Stomach (tissue), 9 donors: Measurements from ENCODE around the gene ZBTB43. TPM values are rescaled to one million over a fixed set of nuclear protein-coding genes. Genes with fewer than 3 reads are reported as not detected.

Source experiments
- DNase-seq, 2 donors: peaks; one replicate each; pipeline versions ENCODE4 v3.0.0 to v3.0.0-alpha.2; 2013 to 2019
- H3K27ac ChIP-seq, 5 donors: fragments of 200-600 bp in 4 of 5; sonication (generic) in 4 of 5; one replicate each; pipeline ENCODE4 v1.5.1; 2013 to 2019; ENCODE audit warnings: mild to moderate bottlenecking in 1 of 5, moderate library complexity in 1 of 5
- H3K27me3 ChIP-seq, 3 donors: fragments of 200-600 bp; sonication (generic); one replicate each; pipeline ENCODE4 v1.5.1; 2017 to 2019; ENCODE audit warnings: mixed run types in 1 of 3
- H3K36me3 ChIP-seq, 4 donors: fragments of 200-600 bp; sonication (generic); 1 replicate in 3 of 4; 2 replicates in 1 of 4; pipeline ENCODE4 v1.5.1; 2016 to 2019
- H3K4me1 ChIP-seq, 4 donors: fragments of 200-600 bp; sonication (generic); one replicate each; pipeline ENCODE4 v1.5.1; 2016 to 2019
- H3K4me3 ChIP-seq, 4 donors: fragments of 200-600 bp; sonication (generic) in 3 of 4; one replicate each; pipeline ENCODE4 v1.5.1; 2016 to 2019; ENCODE audit warnings: mild to moderate bottlenecking in 1 of 4
- H3K9me3 ChIP-seq, 4 donors: fragments of 200-600 bp; sonication (generic); one replicate each; pipeline ENCODE4 v1.5.1; 2016 to 2019
- CTCF ChIP-seq, 7 experiments: fragments of 450-650 bp in 4 of 7; fragments of 200-600 bp in 3 of 7; sonication (generic) in 3 of 7; IDR thresholded peaks; one replicate each; pipeline ENCODE4 v1.5.1; 2016 to 2019; ENCODE audit warnings: antibody characterized with exemption in 7 of 7, control low read depth in 2 of 7, mild to moderate bottlenecking in 1 of 7
- EP300 ChIP-seq: sonication (generic); formaldehyde crosslinking; IDR thresholded peaks from one replicate; pipeline ENCODE4 v1.6.1; 2017; ENCODE audit warnings: antibody characterized with exemption
- POLR2A ChIP-seq, 4 donors: fragments of 450-650 bp; IDR thresholded peaks; one replicate each; pipeline ENCODE4 v1.6.1; 2016; ENCODE audit warnings: antibody characterized with exemption in 4 of 4, control low read depth in 2 of 4, mild to moderate bottlenecking in 1 of 4, moderate library complexity in 1 of 4
- POLR2AphosphoS5 ChIP-seq, 3 donors: sonication (generic); formaldehyde crosslinking; IDR thresholded peaks; one replicate each; pipeline ENCODE4 v1.6.1; 2016; ENCODE audit warnings: antibody characterized with exemption in 3 of 3
- WGBS, 5 donors: extraction: QIAGEN DNeasy Blood & Tissue Kit in 3 of 5; methylation state at CpG; one replicate each; pipeline versions ENCODE4 v1.1.5 to v1.1.7; 2013 to 2018; 5-methylcytosine and 5-hydroxymethylcytosine counted together
- intact Hi-C: fragments of 100-400 bp; cut with DNase I; formaldehyde crosslinking; loops from one replicate; pipeline ENCODE4 v1.15.1; 2023; ENCODE audit warnings: low total_unique reads
- polyA plus RNA-seq, 3 donors: library from polyadenylated mRNA; stranded (reverse); fragments of 200-250 nt; gene quantifications; one replicate each; pipeline ENCODE4 v1.2.3, GENCODE V29; 2013
- total RNA-seq, 5 donors: library from RNA; depleted of rRNA; stranded (reverse); fragments of >200 nt; gene quantifications; one replicate each; pipeline versions ENCODE4 v1.1.0 to v1.2.3, GENCODE V29; 2014 to 2016
- donor health status: healthy with polysubstance abuse.
- donor health status: Bipolar disorder and iron deficiency.
- donor health status: healthy.

Gene ZBTB43
- total and polyA plus RNA-seq, 8 donors: 1.8 to 114 (median 6.6) TPM

GRCh38 chr9:126842977-126843799, 38.3 kb downstream of the ZBTB43 start:
- intact Hi-C loops: no loop called here
- WGBS, 5 donors: 74 to 80% (median 77%) methylated on average over 10 of the region's 10 CpGs
- TF ChIP-seq EP300 (no peak), CTCF (IDR thresholded peaks at IDR 0.05) (no peak), POLR2A (IDR thresholded peaks at IDR 0.05) (no peak), POLR2AphosphoS5 (IDR thresholded peaks at IDR 0.05) (no peak)
- H3K9me3 ChIP-seq: no peaks in the 10 kb centered on the region
- no peak overlapping the region for H3K27ac ChIP-seq
- no peaks in the 10 kb centered on the region for H3K27me3 ChIP-seq
- DNase-seq: peak in 1 of 2 donors; percentile 23
- H3K4me1 ChIP-seq: peaks cover 0 to 9% (median 4%) of the 10 kb centered on the region in 4 donors
- H3K36me3 ChIP-seq: peaks cover 0 to 15% (median 13%) of the 10 kb centered on the region in 4 donors
- no peak overlapping the region for H3K4me3 ChIP-seq

GRCh38 chr9:126844085-126844484, 39.2 kb downstream of the ZBTB43 start:
- TF ChIP-seq POLR2A (IDR thresholded peaks at IDR 0.05): no peak
- Histone ChIP-seq H3K4me3 (no peak overlapping the region), H3K9me3 (no peaks in the 10 kb centered on the region), H3K27me3 (no peaks in the 10 kb centered on the region), H3K27ac (no peak overlapping the region), H3K36me3 (peaks cover 0 to 6% (median 4%) of the 10 kb centered on the region in 4 donors), H3K4me1 (no peaks in the 10 kb centered on the region)
- DNase-seq: peak in 1 of 2 donors; percentile 30
- WGBS, 5 donors: 51 to 63% (median 58%) methylated on average over 5 of the region's 5 CpGs
- intact Hi-C loops: no loop called here

- DNase-seq: no peak
Observed at GRCh38 chr9:126847051-126847450, 42.2 kb downstream of the ZBTB43 start.

GRCh38 chr9:126849591-126850225, 44.9 kb downstream of the ZBTB43 start:
- Histone ChIP-seq H3K9me3 (no peaks in the 10 kb centered on the region), H3K27ac (no peak overlapping the region), H3K36me3 (no peaks in the 10 kb centered on the region), H3K4me1 (no peaks in the 10 kb centered on the region), H3K4me3 (no peak overlapping the region), H3K27me3 (peaks cover 0 to 34% (median 0%) of the 10 kb centered on the region in 3 donors)
- DNase-seq: no peak
- no peak for TF ChIP-seq POLR2AphosphoS5 (IDR thresholded peaks at IDR 0.05)
- no peak for TF ChIP-seq POLR2A (IDR thresholded peaks at IDR 0.05)
- no peak for TF ChIP-seq CTCF (IDR thresholded peaks at IDR 0.05)
- TF ChIP-seq EP300: no peak
- intact Hi-C loops: no loop called here
- WGBS, 5 donors: 62 to 74% (median 64%) methylated on average over 7 to 8 of the region's 8 CpGs

More at GRCh38 chr9:126847051-126847450, 42.2 kb downstream of the ZBTB43 start:
- TF ChIP-seq EP300 (no peak), POLR2AphosphoS5 (IDR thresholded peaks at IDR 0.05) (no peak), CTCF (IDR thresholded peaks at IDR 0.05) (no peak), POLR2A (IDR thresholded peaks at IDR 0.05) (no peak)
- 88 to 93% (median 89%) methylated on average over 8 of the region's 8 CpGs for WGBS, 5 donors
- intact Hi-C loops: no loop called here
- H3K4me1 ChIP-seq: no peaks in the 10 kb centered on the region
- no peaks in the 10 kb centered on the region for H3K9me3 ChIP-seq
- no peak overlapping the region for H3K27ac ChIP-seq
- H3K4me3 ChIP-seq: no peak overlapping the region
- no peaks in the 10 kb centered on the region for H3K36me3 ChIP-seq
- H3K27me3 ChIP-seq: peaks cover 0 to 15% (median 0%) of the 10 kb centered on the region in 3 donors
